Measurements from ENCODE around the gene HMOX1.
"Not testable (repeated sequence)": the region's sequence is repeated elsewhere in the genome, so short reads cannot be mapped to it uniquely, and the experiment has no call there.

Gene HMOX1

DNA sequence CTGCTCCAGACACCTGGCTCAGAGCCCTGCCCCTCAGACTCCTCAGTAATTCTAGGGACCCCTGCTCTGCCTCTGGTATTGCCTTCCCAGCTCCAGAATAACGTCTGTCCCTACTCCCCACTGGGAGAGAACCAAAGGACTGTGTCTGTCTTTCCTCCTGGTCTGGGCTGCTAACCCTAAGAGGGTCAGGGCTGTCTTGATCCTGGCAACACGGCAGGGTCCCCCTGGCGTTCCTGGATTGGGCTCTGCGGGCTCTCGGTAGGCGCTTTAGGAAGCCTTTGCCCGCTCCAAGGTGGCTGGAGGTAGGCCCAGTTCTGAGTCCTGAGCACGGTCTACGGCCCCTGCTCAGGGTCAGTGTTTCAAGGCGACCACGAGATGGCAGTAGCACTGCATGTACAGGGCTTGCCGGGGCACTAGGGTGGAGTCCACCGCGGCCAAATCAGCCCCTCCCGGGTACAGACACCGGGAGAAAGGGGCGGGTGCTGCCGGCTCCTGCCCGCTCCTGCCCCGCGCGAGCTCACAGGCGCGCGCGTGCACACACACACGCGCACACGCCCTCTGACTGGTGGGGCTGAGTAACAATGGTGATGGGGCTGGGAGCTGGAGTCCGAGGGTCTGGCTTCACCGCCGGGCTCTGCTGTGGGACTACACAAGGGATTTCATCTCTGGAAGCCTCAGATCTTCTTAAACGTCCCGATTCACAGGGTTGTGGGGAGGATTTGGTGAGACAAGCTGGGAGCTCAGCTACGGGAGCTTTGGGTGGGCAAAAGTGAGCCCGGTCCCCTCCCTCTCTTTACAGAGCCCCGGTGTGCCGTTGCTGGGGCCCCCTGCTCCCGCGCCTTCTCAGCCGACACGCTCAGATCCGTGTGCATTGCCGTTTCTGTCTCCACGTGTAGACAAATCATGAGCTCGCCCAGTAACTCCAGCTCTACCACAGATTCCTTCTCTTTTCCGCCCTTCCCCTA, 30.1 kb upstream of the HMOX1 start:
- peak; percentile 95 for DNase-seq

DNA sequence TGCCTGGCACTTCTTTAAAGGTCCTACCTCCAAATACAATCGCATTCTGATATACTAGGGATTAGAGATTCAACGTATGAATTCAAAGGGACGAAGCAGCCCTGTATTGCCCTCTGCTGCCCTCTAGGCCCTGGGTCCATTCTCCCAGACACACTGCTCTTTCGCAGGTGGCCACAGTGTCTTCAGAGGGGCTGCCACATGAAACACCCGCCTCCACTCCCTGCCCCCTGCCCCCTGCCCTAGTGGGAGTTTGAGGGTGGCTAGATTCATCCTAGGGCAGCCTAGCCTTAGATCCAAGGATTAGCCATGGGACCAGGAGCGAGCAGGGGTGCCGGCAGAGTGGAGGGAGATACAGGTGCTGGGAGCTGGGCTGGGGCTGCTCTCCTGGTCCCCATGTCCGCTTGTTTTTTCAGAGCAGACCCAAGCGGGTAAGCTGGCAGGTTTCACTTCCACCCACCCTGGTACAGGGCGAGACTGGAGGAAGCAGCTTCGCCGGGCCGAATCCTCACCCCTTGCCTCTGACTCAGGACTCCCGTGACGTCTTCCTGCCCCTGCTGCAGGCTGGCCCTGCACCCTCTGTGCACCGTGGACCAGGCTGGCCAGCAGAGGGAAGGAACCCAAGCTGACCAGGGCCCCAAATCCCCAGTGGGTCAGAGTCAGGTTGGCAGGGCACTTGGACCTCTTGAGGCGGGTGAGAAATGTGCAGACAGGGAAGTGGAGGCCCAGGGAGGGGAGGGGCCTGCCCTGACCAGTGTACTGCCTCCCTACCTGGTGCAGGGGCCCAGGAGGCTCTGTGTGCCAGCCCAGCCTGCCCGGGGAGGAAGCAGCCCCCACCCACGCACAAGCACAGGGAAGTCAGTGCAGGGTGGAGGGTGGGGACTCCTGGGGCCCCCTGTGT, 28.4 kb upstream of the HMOX1 start:
- DNase-seq: peak; percentile 82

DNA sequence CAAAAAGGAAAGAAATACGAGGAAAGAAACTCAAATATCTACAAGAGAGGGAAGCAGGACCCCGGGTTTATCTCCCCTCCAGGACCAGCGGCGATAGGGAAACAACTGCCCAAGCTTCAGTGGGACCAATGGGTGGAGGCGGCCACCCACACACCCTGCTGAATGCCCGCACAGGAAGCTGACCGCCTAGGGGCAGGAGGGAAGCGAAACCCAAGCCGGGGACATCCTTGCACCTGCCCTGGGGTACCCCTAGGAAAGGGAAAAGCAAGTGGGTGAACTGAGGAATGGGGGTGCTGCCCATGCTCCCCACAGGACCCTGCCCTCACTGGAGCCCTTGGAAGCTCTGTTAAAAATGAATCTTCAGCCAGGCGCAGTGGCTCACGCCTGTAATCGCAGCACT, 27.6 kb upstream of the HMOX1 start:
- no peak for DNase-seq

DNA sequence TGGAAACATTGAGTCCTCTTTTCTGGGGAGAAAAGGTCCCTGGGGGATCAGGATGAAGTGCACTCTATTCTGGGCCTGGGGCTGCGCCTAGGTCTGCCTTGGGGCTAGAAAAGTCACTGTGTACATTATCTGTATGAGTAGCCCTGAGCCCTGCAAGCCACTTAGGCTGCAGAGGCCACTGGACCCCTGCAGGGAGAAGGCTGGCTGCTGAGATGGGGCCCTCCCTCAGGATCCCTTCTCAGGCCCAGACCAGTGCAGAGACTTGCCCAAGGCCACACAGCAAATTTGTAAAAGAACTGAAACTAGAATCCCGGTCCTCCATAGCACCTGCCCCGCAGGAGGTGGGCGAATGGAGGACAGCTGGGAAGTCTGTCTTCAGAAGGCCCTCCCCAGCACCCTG, 26.8 kb upstream of the HMOX1 start:
- no peak for DNase-seq

DNA sequence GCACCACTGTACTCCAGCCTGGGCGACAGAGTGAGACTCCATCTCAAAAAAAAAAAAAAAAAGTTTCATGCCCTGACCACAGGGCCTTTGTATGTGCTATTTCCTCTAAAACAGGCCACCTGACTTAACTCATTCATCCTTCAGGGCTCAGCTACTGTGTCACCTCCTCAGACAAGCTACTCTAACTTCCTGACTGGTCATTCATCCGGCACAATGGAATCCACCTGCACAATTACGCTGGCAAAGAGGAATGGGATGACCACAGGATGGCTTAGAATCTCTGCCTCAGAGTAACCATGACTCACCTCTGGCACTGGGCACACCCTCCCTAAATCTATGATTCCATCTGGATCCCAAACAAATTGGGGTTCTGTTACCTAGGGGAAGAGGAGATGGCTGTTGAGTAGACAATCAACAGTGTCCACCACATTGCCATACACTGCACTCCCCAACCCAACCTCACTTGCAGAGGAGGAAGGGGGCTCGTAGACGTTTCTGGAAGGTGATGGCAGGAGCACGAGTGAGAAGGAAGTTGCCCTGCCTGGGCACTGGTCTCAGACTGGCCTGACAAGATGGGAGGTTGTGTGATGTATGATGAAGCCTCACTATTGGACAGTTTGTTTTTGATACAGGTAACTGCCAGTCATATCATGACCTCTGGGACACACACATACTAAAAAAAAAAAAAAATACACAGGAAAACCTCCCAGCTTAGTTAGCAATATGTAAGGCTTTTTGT, 22.8 kb upstream of the HMOX1 start:
- DNase-seq: no peak

DNA sequence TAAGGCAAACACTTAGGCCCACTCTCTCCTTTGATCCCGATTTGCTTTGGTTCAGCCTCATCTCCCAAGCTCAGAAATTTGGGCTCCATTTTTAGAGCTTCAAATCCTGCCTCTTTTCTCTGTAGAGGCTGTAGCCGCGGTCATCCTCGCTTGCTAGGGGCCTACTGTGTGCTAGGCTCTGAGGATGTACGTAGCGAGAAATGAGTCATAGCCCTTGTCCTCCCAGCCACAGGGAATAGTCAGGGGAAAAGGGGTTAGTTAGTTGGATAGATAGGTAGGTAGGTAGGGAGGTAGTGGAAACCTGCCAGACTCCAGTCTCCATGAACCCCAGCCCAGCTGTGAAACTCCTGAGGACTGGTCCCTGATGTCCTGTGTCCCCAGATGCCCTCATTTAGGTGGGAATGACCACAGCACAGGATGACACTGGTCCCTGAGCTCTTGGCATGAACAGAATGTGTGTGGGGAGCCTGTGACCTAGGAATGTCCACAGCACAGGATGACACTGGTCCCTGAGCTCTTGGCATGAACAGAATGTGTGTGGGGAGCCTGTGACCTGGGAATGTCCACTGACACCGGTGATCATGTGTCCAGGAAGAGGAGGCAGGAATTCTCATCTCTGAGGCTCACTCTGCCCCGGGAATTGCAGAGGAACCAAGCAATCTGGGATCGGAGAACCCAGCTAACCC, 21.4 kb upstream of the HMOX1 start:
- DNase-seq: no peak

DNA sequence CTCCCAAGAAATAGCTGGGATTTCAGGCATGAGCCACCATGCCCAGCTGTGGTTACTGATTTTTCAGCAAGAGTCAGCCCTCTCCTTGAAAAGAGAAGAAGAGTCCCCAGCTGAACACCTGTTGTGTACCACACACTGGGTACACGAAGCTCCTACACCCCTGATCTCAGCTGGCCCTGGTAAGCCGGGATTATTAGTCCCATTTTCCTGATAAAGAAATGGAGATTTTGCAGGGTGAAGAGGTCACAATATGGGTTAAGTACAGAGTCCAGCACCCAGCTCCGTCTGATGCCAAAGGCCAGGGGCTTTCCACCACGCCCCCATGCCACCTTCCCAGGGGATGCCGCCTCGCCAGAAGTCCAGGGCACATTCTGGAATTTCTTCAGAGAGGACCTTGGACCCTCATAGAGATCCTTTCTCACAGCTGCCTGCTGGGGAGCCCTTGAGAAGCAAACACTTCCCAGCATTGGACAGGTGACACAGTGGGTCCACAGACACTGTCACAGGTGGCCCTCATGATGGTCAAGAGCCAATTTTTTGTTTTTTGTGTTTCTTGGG, 19.8 kb upstream of the HMOX1 start:
- DNase-seq: no peak

DNA sequence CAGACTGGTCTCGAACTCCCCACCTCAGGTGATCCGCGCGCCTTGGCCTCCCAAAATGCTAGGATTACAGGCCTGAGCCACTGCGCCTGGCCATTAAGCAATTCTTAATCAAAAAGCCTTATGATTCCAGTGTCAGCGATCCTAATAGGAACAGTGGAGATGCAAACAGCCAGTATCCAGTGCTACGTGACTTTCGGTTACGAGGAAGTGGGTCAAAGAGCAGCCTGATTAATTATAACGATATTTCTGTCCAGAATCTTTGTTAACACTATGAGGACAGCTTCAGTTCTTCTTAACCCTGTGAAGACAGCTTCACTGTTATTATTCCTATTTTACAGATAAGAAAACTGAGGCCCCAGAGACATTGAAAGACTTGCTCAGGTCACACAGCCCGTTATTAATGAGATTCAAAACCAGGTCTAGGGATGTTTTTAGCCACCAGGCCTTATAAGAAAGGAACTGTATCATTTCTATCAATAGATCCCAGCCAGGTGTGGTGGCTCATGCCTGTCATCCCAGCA, 17.3 kb upstream of the HMOX1 start:
- no peak for DNase-seq

DNA sequence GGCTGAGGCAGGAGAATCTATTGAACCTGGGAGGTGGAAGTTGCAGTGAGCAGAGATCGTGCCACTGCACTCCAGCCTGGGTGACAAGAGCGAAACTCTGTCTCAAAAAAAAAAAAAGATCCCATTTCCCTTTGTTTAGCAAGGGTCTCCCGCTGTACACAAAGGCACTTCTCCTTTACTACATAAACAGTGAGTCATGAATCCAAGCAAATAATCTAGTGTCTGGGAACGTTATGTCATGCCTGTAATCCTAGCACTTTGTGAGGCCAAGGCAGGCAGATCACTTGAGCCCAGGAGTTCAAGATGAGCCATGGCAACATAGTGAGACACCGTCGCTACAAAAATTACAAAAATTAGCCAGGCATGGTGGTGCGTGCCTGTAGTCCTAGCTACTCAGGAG, 16.7 kb upstream of the HMOX1 start:
- not testable (repeated sequence) for DNase-seq

DNA sequence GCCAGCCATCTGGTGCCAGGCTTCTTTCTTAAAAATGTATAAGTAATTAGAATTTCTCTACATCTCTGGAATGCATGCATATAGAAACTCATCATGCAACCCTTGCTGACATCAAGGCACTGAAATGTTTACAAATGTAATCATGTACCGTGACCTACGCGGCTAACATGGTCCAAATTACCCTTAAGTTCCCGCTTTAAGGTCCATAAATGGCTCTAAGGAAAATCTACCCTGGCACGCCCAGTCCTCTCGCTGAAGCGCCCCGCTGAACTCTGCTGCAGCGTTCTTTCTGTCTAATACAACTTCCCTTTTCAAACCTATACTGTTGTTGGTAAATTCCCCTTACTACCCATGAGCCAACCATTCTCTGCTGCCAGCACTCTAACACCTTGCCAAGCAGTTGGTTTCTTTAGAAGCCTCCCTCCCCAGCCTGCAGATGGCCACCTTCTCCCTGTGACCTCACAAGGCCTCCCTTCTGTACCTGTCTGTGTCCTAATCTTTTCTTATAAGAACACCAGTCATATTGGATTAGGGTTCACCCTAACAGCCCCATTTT, 13.5 kb upstream of the HMOX1 start:
- DNase-seq: no peak

DNA sequence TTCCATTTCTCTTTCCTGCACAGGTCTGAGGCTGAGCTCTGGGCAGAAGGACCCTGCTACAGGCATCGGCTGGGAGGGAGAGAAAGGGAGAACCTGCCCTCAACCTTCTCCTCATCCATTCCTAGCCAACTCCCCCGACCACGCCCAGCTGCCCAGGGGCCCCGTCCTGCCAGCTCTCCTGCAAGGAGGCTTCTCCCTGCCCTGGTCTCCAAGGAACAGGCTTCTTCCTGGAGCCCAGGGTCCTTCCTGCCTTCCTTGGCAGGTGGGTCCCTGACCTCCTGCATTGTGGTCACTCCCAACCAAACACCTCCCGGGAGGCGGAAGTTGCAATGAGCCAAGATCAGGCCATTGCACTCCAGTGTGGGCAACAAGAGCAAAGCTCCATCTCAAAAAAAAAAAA, 12.5 kb upstream of the HMOX1 start:
- DNase-seq: no peak

DNA sequence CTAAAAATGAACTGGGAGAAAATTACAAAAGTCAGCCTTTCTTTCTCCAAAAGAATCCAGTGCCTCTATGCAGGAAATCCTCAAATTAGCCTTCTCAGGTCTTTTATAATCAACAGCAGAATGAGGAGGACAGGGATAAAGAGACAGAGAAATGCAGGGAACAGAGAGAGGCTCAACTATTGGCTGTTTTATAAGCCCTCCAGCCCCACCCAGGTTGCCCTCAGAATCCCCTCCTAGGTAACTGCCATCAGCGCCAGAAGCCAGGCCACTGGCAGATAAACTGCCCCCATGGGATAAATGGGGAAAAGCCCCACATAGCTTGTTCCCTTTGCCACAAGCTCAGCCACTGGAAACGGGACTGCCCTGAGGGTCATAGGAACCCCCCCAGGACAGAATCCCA, 10.9 kb upstream of the HMOX1 start:
- no peak for DNase-seq

DNA sequence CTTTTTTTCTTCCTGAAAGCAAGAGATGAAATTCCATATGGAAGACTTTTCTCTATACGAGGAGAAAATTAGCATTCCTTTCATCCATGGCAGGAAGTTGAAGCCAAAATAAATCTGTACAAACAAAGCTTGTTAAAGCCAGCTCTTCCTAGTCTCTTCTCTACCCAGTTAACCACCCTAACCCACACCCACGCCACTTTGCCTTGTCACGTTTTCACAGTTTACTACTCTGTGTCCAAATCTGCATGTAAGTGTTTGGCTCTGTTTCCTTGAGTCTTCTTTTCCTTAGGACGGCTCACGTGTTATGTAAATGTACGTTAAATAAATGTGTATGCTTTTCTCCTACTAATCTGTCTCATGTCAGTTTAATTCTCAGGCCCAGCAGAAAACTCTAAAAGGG, 7.1 kb upstream of the HMOX1 start:
- no peak for DNase-seq

DNA sequence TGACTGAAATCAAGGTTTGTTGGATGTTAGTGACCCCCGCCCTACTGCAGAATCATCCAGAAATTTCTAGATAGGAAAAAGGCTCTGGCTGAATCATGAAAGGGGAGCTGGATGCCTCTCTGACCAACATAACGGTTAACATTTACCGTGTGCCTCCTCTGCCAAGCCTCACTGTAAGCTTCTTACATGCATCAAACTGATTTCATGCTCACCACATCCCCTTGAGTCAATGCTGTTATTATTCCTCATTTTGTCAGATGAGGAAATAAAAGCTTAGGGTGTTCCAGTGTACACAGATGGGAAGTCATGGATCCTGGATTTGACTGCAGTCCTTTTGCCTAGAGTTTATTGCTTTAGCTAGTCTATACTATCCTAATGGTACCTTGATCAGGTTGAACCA, 5.9 kb upstream of the HMOX1 start:
- no peak for DNase-seq

DNA sequence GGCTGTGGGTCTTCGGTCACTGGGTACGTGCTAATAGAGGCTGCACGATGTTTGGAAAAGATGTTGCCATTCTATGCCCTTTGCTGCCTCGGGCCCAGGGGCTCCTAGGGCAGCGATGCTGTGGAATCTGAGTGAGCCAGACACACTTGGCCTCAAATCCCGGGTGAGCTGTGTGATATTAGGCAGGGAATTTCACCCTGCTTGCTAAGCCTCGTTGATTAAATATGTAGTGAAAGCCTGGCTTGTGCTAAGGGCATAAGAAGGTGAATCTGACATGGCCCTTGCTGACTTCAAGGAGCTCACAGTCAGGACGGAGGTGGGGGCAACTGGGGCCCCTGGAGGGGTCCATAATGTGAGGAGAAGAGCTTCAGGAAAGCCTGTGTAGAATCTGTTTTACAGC, 5.4 kb upstream of the HMOX1 start:
- DNase-seq: no peak

DNA sequence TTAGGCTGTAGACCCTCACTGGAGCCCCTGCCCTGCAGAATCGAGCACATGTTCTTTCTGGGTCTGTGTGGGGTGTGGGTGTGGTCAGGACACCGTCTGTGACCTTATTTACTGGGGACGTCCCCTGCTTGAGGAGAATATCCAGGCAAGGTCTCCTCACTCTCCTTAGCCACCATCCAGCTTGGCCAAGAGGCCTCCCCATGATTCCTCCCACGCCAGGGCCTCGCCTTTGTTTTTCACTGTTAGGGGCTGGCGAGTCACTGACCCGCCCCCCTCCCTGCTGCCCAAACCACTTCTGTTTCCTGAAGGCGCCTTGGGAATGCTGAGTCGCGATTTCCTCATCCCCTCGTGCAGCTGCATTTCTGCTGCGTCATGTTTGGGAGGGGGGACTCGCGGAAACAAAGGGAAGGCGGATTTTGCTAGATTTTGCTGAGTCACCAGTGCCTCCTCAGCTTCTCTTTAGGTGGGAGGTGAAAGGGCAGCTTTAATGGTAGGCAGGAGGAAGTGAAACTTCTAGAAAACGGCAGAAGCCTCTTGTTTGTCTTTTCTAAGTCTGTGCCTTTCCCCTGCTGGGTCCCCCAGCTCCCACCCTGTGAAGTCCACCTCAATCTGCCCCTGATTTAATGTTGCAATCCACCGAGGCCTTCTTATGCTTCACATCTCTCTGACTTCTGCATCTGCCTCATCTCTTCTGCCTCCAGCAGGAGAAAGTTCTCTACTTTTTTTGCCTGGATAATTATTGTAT, 4.0 kb upstream of the HMOX1 start:
- DNase-seq: peak; percentile 76

DNA sequence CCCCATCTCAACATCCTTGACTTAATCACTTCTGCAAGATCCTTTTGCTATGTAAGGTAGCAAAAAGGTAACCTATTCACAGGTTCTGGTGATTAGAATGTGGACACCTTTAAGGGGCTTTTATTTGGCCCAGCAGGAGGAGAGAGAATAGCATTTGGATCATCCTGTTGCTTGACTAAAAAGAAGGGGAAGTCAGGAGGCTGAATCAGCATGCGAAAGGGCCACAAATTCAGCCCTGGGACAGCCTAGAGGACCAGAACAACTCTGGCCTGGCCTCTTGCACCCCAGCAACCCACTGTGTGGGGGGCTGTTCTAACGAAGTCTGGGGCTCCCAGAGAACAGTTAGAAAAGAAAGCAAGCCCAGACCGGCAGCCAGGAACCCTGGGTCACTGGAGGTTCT, 3.2 kb upstream of the HMOX1 start:
- no peak for DNase-seq

DNA sequence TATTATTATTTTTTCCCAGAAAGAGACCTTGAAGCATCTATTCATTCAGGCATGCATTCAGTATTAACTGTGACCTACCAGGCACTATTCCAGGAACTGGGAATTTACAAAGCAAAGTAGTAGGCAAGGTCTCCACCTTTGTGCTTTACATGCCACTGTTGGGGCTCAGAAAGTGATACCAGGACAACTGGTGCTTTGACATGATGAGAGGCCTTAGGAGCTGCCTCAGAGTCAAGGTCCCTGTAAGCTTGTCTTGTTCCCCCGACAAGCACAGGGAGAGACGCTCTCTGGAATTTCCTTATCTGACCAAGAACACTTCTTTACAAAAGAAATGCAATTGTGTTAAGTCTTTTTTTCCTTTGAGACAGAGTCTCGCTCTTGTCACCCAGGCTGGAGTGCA, 2.3 kb upstream of the HMOX1 start:
- no peak for DNase-seq

DNA sequence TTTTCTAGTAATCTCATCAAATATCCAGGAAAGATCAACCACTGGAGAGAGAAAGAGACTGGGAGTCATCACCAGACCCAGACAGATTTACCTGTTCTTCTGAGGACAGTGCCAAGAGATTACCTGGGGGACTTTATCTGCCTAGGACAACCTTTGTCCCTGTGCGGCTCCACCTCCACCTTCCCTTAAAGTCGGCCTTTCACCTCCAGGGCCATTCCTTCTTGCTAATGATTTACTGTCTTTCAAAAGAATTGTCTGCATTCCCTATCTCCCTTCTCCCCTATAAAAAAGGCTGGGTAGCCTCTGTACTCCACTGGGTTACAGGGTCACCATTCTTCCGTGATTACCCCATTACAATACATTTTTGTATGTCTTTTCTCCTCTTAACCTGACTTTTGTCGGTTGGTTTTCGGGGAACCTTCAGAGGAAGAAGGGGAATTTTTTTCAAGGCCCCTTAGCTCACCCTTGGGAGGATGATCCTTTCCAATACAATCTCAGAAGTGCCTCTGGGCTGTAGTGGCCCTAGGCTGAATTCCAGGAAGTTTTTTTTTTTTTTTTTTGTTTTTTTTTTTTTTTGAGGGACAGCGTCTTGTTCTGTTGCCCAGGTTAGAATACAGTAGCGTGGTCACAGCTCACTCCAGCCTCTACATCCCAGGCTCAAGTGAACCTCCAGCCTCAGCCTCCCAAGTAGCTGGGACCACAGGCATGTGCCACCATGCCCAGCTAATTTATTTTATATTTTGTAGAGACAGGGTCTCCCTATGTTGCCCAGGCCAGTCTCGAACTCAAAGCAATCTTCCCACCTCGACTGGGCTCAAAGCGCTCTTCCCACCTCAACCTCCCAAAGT, 1.5 kb upstream of the HMOX1 start:
- DNase-seq: no peak

DNA sequence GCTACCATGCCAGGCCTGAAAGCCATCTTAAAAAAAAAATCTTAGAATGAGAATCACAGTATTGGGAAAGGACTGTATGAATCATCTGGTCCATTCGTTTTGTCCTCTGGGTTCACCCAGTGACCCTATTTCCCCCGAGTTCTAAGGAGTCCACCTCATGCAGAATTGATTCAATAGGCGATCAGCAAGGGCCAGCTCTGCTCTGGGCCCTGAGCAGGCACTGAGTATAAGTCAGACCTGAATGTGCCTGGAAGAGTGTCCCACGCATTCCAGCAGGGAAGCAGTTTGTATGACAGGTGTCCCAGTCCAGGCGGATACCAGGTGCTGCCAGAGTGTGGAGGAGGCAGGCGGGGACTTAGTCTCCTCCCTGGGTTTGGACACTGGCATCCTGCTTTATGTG, 883 bp upstream of the HMOX1 start:
- DNase-seq: no peak
